ENCODE results near the gene DMD. TPM values are rescaled to one million over a fixed set of nuclear protein-coding genes. Genes with fewer than 3 reads are reported as not detected.

Gene DMD
- total and polyA plus RNA-seq, 2 of the 8 experiments (the other 6 are each of a cell fraction or from before 2014, with no cell fraction given), result 4.8 to 7.4 TPM

GRCh38 chrX:31838617-31839016, 1372.7 kb downstream of the DMD start (continued):
- TF ChIP-seq CHD7 (IDR thresholded peaks at IDR 0.05; ENCODE audit: insufficient replicate concordance, low read length), result no peak
- TF ChIP-seq FOSL1 (IDR thresholded peaks at IDR 0.05; ENCODE audit: insufficient read depth, low read depth, low read length), result no peak
- TF ChIP-seq KDM1A (IDR thresholded peaks at IDR 0.05; ENCODE audit: borderline replicate concordance, low read length), result no peak
- no peak for TF ChIP-seq TBP (IDR thresholded peaks at IDR 0.05; ENCODE audit: low read depth, low read length)
- no peak for TF ChIP-seq JUN (IDR thresholded peaks at IDR 0.05; ENCODE audit: low read depth, low read length)
- no peak for TF ChIP-seq CBX5 (IDR thresholded peaks at IDR 0.05; ENCODE audit: low read depth, low read length)
- TF ChIP-seq HDAC6 (IDR thresholded peaks at IDR 0.05; ENCODE audit: low read depth, low read length), result no peak

Data from H1 (cell line).